GM12874 (cell line): ENCODE results near the gene LAP3.

ENCODE experiments used
- CTCF ChIP-seq: IDR thresholded peaks from 2 replicates; pipeline ENCODE4 v1.5.1; 2011; ENCODE audit warnings: low read depth, mild to moderate bottlenecking, control low read depth, low read length, moderate library complexity; ENCODE audit not compliant: insufficient read depth

LAP3 gene

GRCh38 chr4:17556498-17556897 is 20.5 kb upstream of the LAP3 start:
- no peak for TF ChIP-seq CTCF

- no peak for TF ChIP-seq CTCF
Measured at GRCh38 chr4:17557880-17558279, 19.1 kb upstream of the LAP3 start.

- TF ChIP-seq CTCF = no peak
Measured at GRCh38 chr4:17558941-17559708, 17.9 kb upstream of the LAP3 start.

GRCh38 chr4:17559709-17560048 is 17.3 kb upstream of the LAP3 start:
- TF ChIP-seq CTCF = no peak

- TF ChIP-seq CTCF = no peak
Measured at GRCh38 chr4:17560065-17560673, 16.8 kb upstream of the LAP3 start.

GRCh38 chr4:17561195-17561909 is 15.6 kb upstream of the LAP3 start:
- no peak for TF ChIP-seq CTCF

GRCh38 chr4:17562157-17562556 is 14.8 kb upstream of the LAP3 start:
- no peak for TF ChIP-seq CTCF
